Measurements from ENCODE around the gene PXDN. TPM values are rescaled to one million over a fixed set of nuclear protein-coding genes. Genes with fewer than 3 reads are reported as not detected.

PXDN gene
- total RNA-seq, 1 donor from 2014 or later: 292 TPM

DNA sequence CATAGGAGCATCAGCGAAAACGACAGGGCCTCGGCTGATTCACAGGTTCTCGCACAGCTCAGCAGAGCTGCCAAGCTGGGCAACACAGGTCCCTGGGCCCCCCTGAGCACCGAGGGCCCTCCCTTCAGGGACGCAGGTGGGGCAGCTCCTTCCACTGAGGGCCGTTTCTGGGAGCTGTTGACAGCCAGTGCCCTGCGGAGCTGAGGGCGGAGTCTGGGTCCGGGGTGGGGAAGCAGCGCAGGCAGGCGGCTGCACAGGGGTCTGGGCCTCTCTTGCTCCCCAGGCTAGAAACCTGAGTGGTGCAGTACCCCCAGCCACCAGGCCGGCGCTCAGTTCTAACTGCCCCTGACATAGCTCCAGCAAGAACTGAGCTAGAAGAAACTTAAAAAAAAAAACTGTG, 65.7 kb downstream of the PXDN start:
- Mint-ChIP-seq H3K27me3 (ENCODE audit: low read depth) (no peaks in the 10 kb centered on the region), H3K27ac (no peak overlapping the region)

DNA sequence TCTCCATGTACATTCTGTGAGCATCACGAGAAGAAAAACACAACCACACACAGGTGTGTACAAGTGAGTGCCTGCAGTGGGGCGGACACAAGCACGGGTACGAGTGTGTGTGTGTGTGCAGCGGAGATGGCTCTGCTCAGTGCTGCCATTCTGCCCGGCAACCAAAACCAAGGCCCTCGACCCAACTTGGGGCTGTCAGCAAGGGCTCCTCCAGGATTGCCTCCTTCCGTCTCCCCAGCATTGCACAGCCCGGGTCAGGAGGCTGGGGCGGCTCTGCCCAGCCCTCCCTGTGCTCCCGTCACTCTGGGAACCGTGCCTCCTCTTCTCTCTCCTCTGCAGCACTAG, 66.5 kb downstream of the PXDN start:
- no peak overlapping the region for H3K27ac Mint-ChIP-seq
- TF ChIP-seq CTCF (IDR thresholded peaks at IDR 0.05; ENCODE audit: unreplicated experiment): no peak
- H3K4me1 Mint-ChIP-seq: no peaks in the 10 kb centered on the region
- no peak overlapping the region for H3K4me3 Mint-ChIP-seq
- H3K9me3 Mint-ChIP-seq: no peaks in the 10 kb centered on the region
- H3K36me3 Mint-ChIP-seq: peaks cover 29% of the 10 kb centered on the region
- no peak for DNase-seq (ENCODE audit: low spot score in 2 of 2, unreplicated experiment in 2 of 2)
- no peaks in the 10 kb centered on the region for H3K27me3 Mint-ChIP-seq (ENCODE audit: low read depth)

More for the DNA sequence above, 65.7 kb downstream of the PXDN start:
- Mint-ChIP-seq H3K9me3 (no peaks in the 10 kb centered on the region), H3K4me1 (peaks cover 1% of the 10 kb centered on the region), H3K36me3 (peaks cover 24% of the 10 kb centered on the region), H3K4me3 (no peak overlapping the region)
- DNase-seq (ENCODE audit: low spot score in 2 of 2, unreplicated experiment in 2 of 2): no peak
- no peak for TF ChIP-seq CTCF (IDR thresholded peaks at IDR 0.05; ENCODE audit: unreplicated experiment)

- TF ChIP-seq CTCF (IDR thresholded peaks at IDR 0.05; ENCODE audit: unreplicated experiment): no peak
- H3K36me3 Mint-ChIP-seq: peaks cover 29% of the 10 kb centered on the region
- DNase-seq (ENCODE audit: low spot score in 2 of 2, unreplicated experiment in 2 of 2): no peak
Measured at GRCh38 chr2:1676913-1677820, 67.1 kb downstream of the PXDN start.

GRCh38 chr2:1676091-1676912, 68.0 kb downstream of the PXDN start:
- Mint-ChIP-seq H3K4me1 (no peaks in the 10 kb centered on the region), H3K27me3 (ENCODE audit: low read depth) (no peaks in the 10 kb centered on the region), H3K9me3 (no peaks in the 10 kb centered on the region), H3K4me3 (no peak overlapping the region), H3K36me3 (peaks cover 28% of the 10 kb centered on the region), H3K27ac (no peak overlapping the region)
- DNase-seq (ENCODE audit: low spot score in 2 of 2, unreplicated experiment in 2 of 2): no peak
- TF ChIP-seq CTCF (IDR thresholded peaks at IDR 0.05; ENCODE audit: unreplicated experiment): no peak

More at GRCh38 chr2:1676913-1677820, 67.1 kb downstream of the PXDN start:
- H3K9me3 Mint-ChIP-seq: no peaks in the 10 kb centered on the region
- no peaks in the 10 kb centered on the region for H3K4me1 Mint-ChIP-seq
- H3K27me3 Mint-ChIP-seq (ENCODE audit: low read depth): no peaks in the 10 kb centered on the region
- H3K27ac Mint-ChIP-seq: no peak overlapping the region
- H3K4me3 Mint-ChIP-seq: no peak overlapping the region

GRCh38 chr2:1675633-1676032, 68.7 kb downstream of the PXDN start:
- TF ChIP-seq CTCF (IDR thresholded peaks at IDR 0.05; ENCODE audit: unreplicated experiment): no peak
- Mint-ChIP-seq H3K27me3 (ENCODE audit: low read depth) (no peaks in the 10 kb centered on the region), H3K27ac (no peak overlapping the region), H3K4me1 (no peaks in the 10 kb centered on the region), H3K9me3 (no peaks in the 10 kb centered on the region), H3K4me3 (no peak overlapping the region), H3K36me3 (peaks cover 31% of the 10 kb centered on the region)
- peak in 1 of 2 experiments; percentile 20 for DNase-seq (ENCODE audit: low spot score in 2 of 2, unreplicated experiment in 2 of 2)
